Posterior cingulate gyrus (tissue), 11 donors: ENCODE data around the gene AGRN.
"Not testable (repeated sequence)": the region's sequence is repeated elsewhere in the genome, so short reads cannot be mapped to it uniquely, and the experiment has no call there.

Source experiments
- DNase-seq, 10 donors: peaks; one replicate each; pipeline versions ENCODE4 v3.0.0 to v3.0.0-alpha.2; 2020 to 2021; ENCODE audit warnings: mixed read lengths in 3 of 10
- intact Hi-C: fragments of 100-400 bp; cut with DNase I; formaldehyde crosslinking; loops from one replicate; pipeline ENCODE4 v1.15.1; 2023

Gene AGRN

DNA sequence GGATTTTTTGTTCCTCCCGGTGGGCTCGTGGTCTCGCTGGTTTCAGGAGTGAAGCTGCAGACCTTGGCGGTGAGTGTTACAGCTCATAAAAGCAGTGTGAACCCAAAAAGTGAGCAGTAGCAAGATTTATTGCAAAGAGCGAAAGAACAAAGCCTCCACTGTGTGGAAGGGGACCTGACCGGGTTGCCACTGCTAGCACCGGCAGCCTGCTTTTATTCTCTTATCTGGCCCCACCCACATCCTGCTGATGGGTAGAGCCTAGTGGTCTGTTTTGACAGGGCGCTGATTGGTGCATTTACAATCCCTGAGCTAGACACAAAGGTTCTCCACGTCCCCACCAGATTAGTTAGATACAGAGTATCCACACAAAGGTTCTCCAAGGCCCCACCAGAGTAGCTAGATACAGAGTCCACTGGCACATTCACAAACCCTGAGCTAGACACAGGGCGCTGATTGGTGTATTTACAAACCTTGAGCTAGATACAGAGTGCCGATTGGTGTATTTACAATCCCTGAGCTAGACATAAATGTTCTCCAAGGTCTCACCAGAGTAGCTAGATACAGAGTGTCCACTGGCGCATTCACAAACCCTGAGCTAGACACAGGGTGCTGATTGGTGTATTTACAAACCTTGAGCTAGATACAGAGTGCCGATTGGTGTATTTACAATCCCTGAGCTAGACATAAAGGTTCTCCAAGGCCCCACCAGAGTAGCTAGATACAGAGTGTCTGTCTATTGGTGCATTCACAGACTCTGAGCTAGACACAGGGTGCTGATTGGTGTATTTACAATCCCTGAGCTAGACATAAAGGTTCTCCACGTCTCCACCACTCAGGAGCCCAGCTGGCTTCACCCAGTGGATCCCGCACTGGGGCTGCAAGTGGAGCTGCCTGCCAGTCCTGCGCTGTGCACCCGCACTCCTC is 2.3 kb upstream of the AGRN start:
- not testable (repeated sequence) for DNase-seq

DNA sequence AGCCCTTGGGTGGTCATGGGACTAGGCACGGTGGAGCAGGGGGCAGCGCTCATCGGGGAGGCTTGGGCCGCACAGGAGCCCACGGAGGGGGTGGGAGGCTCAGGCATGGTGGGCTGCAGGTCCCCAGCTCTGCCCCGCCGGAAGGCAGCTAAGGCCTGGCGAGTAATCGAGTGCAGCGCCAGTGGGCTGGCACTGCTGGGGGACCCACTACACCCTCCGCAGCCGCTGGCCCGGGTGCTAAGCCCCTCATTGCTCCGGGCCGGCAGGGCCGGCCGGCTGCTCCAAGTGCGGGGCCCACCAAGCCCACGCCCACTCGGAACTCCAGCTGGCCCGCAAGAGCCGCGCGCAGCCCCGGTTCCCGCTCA is 1.6 kb upstream of the AGRN start:
- intact Hi-C loops: loop anchor here (2.0 kb wide), 1 partner anchor 14 kb away; no protein-coding TSS in a partner anchor
- DNase-seq: not testable (repeated sequence)

More for the DNA sequence above, 2.3 kb upstream of the AGRN start:
- intact Hi-C loops: loop anchor here (2.0 kb wide), 1 partner anchor 15 kb away; no protein-coding TSS in a partner anchor

DNA sequence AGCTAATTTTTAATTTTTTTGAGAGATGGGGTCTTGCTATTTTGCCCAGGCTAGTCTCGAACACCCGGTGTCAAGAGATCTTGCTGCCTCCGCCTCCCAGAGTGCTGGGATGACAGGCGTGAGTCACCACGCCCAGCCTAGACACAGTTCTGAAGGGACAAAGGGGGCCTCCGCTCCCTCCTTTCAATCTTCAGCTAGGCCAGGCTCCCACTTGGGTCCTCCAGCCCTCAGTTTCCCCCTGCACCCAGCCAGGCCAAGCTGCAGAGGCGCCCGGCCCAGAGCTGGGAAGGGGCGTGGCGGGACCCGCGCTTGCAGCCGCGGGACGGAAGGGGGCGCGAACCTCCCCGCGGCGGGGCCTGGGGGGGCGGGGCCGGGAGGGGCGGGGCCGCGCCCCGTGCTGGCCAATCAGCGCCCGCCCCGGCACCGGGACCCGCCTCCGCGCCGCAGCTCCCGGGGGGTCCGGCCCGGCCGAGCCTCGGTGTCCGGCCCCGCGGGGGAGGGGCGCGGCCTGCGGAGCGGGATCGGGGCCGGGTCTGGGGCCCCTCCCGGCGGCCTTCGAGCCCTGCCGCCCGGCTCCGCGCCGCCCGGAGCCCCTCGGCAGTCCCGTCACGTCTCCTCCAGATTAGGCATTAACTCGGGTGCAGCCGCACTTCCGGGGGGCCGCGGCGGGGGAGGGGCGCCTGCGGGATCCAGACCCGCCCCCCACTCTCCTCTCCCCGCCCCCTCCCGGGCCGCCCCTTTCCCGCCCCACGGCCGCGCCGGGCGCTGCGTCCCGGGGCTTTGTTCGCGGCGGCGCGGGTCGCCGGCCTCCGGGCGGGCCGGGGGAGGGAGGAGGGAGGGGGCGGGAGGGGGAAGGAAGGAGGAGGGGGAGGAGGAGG is 559 bp upstream of the AGRN start:
- DNase-seq: peak; percentile 61 to 97 (median 76)
- intact Hi-C loops: loop anchor here (2.0 kb wide), 1 partner anchor 13 kb away; no protein-coding TSS in a partner anchor

DNA sequence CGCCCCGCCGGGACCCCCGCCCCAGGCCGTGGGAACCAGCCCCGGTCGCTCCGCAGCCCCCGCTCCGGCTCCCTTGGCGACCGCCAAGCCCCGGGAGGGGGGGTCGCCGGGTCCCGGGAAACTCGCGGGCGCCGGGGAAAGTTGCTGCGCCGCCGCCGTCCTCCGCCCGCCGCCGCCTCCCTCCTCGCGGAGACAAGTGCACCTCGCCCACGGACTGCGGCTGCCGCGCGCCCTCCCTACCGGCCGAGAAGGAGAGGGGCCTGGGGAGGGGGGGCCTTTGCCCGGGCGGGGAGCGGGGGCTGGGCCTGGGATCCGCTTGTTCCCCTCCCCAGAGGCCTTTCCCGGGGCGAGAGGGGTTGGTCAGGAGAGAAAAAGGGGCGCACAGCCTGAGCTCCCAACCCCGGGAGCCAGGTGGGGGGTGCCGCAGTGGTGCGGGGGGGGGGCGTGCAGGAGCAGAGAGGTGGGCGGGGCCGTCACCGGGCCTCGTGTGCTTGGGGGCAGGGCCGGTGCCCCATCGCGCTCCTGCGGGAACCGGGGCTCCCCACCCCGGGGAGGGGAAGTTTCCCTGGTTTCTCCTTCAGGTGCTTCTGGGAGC is 592 bp downstream of the AGRN start:
- DNase-seq: no peak
- intact Hi-C loops: no loop called here

DNA sequence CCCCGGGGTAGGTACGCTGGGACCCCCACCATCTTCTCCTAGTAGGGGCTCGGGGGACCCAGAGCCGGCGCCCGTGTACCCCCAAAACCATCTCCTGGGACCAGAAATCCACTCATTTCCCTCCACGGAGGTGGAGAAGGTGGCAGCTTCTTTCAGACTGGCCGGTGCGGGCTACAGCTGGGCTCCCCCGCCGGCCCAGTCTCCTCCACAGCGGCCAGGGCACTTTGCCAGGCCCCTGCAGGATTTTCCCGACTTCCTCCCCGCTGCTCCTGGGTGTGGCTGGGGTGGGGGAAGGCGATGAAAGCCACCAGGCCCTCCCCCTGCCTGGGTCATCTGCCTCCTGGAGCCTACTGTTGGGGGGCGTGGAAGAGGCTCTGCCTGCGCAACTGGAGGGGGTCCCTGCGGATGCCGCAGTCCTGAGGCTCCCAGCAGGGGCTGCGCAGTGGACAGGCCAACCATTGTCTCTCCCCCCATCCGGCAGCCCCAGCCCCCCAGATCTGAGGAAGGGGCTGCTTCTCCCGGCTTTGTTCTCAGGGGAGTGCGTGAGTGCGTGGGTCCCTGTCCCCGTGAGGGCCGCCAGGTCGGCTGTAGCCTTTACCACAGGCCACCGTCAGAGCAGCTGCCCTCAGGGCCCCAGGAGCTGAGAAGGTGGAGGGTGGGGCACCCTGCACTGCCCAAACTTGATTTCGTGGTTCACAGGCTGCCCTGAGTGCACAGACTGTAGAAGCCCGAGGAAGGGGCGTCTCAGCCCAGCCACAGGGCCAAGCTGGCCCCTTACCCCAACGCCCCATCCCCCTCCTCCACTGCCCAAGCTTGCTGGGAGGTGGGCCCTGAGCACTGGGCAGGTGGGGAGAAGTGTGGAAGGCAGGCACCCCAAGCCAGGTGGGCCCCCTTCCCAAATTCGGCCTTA is 1.3 kb downstream of the AGRN start:
- no peak for DNase-seq
- intact Hi-C loops: no loop called here

DNA sequence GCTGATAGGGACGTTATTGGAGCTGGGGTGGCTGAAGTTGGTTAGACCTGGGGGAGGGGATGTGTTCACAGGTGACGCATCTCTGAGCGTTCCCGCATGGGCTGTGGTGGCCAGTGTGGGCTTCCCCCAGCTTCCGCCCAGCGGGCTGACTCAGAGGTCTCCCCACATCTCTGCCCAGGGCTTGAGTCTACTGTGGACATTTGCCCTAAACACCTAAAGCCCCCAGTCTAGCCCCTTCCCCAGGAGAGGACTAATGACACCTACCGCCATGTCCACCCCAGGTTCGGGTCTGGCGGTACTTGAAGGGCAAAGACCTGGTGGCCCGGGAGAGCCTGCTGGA is 2.0 kb downstream of the AGRN start:
- intact Hi-C loops: no loop called here
- DNase-seq: no peak

DNA sequence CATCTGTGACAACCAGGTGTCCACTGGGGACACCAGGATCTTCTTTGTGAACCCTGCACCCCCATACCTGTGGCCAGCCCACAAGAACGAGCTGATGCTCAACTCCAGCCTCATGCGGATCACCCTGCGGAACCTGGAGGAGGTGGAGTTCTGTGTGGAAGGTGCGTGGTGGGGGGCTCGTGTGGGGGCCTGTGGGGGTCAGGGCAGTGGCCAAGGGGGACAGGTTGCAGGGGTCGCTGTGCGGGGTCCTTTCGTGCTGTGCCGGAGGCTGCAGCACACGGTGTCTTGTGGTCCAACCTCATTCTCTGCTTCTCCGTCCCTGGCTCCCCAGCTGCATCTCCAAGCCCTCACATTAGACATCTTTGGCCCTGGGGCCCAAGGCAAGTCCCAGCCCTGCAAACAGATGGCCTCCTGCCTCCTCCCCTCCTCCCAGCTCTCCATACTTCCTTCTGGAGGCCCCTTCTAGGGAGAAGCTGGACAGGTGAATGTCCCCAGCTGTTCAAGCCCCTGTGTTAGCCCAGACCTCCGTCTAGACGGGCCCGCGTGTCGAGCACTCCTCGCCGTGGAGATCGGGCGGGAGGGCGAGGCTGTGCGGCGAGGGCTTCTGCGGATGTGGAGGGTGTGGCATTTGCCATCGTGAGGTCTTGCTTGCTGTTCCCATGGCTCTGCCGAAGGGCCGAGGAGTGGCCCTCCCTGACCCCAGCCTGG is 2.5 kb downstream of the AGRN start:
- no peak for DNase-seq
- intact Hi-C loops: no loop called here

DNA sequence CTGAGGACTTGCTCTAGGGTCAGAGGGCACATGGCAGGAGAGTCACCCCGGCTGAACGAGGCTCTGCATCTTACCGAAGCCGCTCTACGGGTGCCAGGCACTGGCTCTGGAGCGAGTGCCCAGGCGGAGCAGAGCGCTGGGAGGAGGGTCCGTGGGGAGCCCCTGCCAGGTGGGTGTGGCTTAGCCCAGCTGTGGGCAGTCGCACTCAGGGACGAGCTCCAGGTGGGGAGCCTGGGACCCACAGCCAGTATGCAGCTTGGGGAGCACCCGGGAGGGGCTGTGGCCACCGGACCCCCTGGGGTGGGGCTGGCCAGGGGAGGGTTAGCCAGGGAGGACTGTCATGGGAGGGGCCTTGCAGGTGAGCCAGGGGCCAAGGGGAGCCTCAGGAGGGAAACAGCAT is 3.8 kb downstream of the AGRN start:
- no peak for DNase-seq

DNA sequence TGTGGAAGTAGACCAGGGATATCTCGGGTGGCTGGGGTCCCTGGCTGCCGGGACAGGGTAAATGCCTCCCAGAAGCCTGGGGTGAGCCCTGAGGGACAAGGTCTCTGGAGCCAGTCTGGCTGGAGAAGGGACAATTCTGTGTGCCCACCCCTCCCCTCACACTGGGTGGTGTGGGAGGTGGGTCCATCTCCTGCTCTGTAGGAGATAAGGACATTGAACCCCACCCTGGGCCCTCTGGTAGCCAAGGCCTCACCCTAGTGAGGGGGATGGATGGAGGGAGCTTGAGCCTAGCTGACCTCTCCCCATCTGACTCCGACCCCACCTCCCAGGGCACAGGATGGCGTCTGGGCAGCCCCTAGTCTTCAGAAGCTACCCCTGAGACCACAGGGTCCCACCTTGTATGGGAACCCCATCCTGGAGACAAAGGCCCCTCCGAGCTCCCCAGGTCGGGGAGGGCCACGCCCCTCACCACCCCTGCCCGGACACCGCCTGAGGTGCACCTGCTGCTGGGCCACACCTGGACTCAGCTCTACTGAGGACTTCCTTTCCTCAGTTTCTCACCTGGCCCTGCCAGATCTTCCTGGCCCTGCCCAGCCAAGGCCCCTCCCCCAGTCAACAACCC is 4.3 kb downstream of the AGRN start:
- intact Hi-C loops: no loop called here

More for the DNA sequence above, 3.8 kb downstream of the AGRN start:
- intact Hi-C loops: no loop called here

DNA sequence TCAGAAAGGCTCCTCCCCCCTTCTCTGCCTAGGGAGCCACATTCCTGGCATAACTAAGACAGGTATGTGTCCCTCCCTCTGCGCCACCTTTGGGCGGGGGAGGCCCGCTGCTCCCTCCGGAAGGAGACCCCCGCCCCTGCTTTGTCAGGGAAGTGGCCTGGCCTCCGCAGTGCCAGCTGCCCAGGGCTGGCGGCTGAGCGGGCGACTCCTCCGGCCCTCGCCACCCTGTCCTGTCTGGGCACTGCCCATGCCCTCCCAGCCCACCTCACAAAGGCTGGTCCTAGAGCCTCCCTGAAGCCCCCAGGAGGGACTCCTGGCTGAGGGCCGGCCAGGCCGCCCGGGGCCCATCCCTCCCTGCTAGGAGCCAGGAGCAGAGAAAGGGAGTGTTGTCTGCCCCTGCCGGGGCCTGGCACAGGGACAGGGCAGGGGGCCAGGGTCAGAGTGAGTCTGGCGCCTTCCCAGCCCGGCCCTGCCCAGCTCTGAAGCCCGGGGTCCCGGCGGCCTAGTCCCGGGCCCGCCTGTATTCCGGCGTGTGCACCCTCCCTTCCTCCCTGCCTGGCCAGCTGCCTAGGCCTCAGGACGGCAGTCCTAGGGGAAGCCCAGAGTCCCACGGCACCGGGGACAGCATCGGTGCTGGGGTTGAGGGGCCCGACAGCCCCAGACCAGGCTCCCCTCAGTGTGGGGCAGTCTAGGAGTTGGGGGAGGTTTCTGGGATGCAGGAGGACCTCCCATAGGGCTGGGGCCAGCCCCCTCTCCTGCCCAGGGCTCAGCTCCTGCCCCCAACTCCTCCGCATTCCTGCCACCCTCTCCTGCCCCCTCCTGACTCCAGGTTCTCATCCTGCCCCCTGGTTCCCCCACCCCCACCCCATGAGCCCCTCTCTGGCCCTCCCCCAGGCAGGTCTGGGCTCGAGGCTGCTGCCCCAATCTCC is 5.1 kb downstream of the AGRN start:
- intact Hi-C loops: no loop called here
- DNase-seq: peak in 2 of 10 donors; percentile 39 to 70

More for the DNA sequence above, 4.3 kb downstream of the AGRN start:
- no peak for DNase-seq

DNA sequence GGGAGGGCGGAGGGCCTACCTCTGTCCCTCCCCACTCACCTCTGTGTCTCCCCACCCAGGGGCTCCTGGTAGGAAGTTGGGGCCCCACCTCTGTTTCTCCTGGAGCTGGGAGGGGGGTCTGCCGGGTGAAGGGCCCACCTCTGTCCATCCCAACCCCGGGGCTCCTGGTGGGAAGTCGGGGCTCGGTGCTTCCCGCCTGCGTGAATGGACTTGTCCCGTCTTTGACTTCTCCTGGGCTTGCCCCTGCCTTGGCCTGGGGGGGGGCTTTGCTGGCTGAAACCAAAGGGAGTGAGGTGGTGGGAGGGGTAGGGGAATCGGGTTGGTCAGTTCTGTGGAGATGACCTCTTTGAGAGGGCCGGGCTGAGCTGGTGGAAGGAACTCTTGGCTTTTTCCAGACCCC is 5.8 kb downstream of the AGRN start:
- intact Hi-C loops: no loop called here
- DNase-seq: no peak

DNA sequence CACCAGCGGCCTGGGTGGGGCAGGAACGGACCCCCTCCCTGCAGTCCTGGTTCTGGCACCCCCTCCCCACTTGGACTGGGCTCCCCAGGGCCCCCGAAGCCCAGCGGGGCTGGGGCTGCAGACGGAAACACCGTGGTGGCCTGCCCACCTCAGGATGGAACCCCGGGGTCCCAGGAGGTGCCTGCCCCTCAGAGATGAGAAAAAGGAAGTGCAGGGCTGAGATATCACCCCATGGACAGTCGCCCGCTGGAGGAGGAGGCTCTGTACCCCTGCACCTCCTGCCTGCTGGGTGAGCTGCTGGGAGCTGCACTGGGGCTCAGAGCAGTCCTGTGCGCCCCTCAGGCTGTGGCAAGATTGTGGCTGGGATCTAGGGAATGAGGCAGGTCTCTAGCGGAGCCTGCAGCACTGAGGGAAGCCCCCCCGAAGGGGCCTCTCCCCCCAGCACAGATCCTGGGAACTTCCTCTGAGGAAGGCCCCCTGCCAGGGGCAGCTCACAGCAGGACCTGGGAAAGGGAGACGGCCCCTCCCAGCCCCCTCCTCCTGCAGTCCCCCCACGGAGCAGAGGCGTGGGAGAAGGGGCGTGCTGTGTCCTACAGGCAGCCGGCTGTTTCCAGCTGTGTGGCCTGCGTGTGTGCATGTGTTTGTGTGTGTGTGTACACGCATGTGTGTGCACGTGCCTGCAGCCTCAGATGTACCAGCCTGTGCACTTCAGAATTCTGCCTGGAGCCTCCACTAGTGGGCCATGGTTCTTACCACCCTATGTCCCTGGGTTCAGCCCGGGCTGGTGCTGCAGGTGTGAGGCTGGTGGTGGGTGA is 6.9 kb downstream of the AGRN start:
- no peak for DNase-seq
- intact Hi-C loops: no loop called here

DNA sequence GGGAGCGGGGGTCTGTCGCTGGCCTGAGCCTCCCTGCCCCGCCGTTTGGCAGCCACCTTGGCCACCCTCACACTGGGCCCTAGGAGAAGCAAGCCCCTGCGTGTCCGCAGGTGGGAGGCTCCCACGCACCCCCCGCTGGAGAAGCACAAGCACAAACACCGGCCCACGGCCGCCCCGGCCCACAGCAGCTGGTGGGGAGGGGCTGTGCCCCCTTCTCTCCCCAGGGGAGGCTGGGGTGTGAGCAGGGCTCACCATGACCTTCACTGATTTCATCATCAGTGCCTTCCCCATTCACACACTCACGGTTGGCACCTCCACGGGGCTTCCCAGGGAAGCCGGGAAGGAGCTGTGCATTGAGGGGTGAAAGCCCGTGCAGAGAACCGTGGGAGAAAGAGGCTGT is 7.9 kb downstream of the AGRN start:
- DNase-seq: no peak
- intact Hi-C loops: no loop called here

DNA sequence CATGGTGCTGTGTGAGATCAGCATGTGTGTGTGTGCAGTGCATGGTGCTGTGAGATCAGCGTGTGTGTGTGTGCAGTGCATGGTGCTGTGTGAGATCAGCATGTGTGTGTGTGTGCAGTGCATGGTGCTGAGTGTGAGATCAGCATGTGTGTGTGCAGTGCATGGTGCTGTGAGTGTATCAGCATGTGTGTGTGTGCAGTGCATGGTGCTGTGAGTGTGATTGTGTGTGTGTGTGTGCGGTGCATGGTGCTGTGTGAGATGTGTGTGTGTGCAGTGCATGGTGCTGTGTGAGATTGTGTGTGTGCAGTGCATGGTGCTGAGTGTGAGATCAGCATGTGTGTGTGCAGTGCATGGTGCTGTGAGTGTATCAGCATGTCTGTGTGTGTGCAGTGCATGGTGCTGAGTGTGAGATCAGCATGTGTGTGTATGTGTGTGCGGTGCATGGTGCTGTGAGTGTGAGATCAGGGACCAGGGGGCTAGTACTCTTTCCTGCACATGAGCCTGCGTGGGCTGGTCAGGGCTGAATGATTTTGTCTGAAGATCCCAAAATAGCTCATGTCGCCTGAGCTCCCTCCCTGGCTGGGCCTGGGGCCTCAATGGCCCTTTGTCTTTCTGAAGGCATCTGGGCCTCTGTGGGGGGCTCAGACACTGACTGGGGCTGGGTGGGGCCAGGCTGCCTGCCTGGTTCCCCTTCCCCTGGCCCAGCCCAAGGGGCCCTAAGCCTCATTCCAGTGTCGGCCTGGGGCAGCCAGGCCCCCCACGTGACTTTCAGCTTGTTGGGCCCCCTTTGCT is 11.1 kb downstream of the AGRN start:
- DNase-seq, intact Hi-C loops: not testable (repeated sequence)

DNA sequence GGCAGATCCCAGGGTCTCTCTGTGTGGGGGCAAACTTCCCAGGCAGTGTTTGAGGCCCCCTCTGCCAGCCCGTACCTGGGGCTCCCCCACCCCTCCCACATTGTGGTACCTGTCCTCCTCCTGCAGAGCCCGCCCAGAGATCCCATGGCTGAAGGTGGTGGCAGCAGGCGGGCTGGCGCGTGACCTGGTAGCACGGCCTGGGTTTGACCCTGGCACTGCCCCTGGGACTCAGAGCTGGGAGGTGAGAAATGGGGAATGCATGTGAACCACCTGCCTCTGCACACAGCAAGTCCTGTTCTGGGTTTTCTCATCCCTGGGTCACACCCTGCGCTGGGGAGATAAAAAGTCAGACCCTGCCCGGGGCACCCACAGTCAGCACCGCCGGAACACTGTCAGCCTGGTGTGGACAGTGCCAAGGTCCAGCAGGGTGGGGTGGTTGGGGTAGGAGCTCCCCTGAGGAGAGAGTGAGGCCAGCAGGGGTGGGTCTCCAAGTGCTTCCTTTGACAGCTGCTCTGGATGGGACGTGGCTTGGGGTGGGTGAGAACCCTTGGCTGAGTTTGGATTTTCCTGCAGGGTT is 11.8 kb downstream of the AGRN start:
- intact Hi-C loops: loop anchor here (2.0 kb wide), 1 partner anchor 13 kb away; no protein-coding TSS in a partner anchor
- DNase-seq: no peak

DNA sequence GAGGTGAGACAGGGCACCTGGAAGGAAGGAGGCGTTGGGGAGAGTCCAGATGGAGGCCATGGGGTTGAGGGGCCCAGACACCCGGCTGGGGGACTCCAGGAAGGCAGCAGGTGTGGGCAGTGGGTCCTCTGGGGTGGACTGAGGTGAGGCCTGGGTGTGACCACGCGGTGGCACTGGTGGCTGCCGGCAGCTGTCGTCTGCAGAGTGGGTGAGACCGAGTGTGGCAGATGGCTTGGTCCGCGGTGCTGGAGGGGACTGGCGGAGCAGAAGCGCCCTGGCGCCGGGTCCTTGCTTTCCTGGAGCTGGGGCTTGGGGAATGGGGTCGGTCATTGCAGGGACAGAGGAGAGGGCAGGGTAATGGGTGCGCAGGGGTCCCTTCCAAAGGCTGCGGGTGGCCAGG is 12.5 kb downstream of the AGRN start:
- peak in 8 of 10 donors; percentile 45 to 94 (median 62) for DNase-seq
- intact Hi-C loops: loop anchor here (2.0 kb wide), 1 partner anchor 14 kb away; no protein-coding TSS in a partner anchor
